Stomach (tissue), 4 donors: Measurements from ENCODE around the gene LOXL3.

Experiments used
- CTCF ChIP-seq, 7 experiments: fragments of 450-650 bp in 4 of 7; fragments of 200-600 bp in 3 of 7; sonication (generic) in 3 of 7; IDR thresholded peaks; one replicate each; pipeline ENCODE4 v1.5.1; 2016 to 2019; ENCODE audit warnings: antibody characterized with exemption in 7 of 7, control low read depth in 2 of 7, mild to moderate bottlenecking in 1 of 7
- POLR2A ChIP-seq, 4 donors: fragments of 450-650 bp; IDR thresholded peaks; one replicate each; pipeline ENCODE4 v1.6.1; 2016; ENCODE audit warnings: antibody characterized with exemption in 4 of 4, control low read depth in 2 of 4, mild to moderate bottlenecking in 1 of 4, moderate library complexity in 1 of 4
- POLR2AphosphoS5 ChIP-seq, 3 donors: sonication (generic); formaldehyde crosslinking; IDR thresholded peaks; one replicate each; pipeline ENCODE4 v1.6.1; 2016; ENCODE audit warnings: antibody characterized with exemption in 3 of 3

- no peak for TF ChIP-seq CTCF (IDR thresholded peaks at IDR 0.05)
- no peak for TF ChIP-seq POLR2AphosphoS5 (IDR thresholded peaks at IDR 0.05)
- TF ChIP-seq POLR2A (IDR thresholded peaks at IDR 0.05): no peak
Observed at GRCh38 chr2:74501335-74502071, 52.2 kb downstream of the LOXL3 start.
